ENCODE results near the gene ZHX3. TPM values are rescaled to one million over a fixed set of nuclear protein-coding genes. Genes with fewer than 3 reads are reported as not detected.

Gene ZHX3
- total and polyA plus RNA-seq, 10 of the 15 experiments (the other 5 are each of a cell fraction or from before 2014, with no cell fraction given) = 1.3 to 14.0 (median 5.0) TPM

GRCh38 chr20:41316602-41317545 lies 657 bp downstream of the ZHX3 start (continued):
- TF ChIP-seq RBBP5 (conservative IDR thresholded peaks at IDR 0.05) (no peak), SMC3 (IDR thresholded peaks at IDR 0.05; ENCODE audit: borderline replicate concordance, low read length) (no peak), TCF12 (IDR thresholded peaks at IDR 0.05; ENCODE audit: low read depth, low read length) (no peak), MTA3 (IDR thresholded peaks at IDR 0.05; ENCODE audit: borderline replicate concordance, low read length) (no peak), CREM (IDR thresholded peaks at IDR 0.05; ENCODE audit: low read depth) (no peak), RUNX3 (IDR thresholded peaks at IDR 0.05; ENCODE audit: low read length) (no peak), SUZ12 (IDR thresholded peaks at IDR 0.05; ENCODE audit: unreplicated experiment) (no peak), FOXM1 (IDR thresholded peaks at IDR 0.05; ENCODE audit: low read depth, low read length) (no peak), EED (IDR thresholded peaks at IDR 0.05; ENCODE audit: low read depth) (no peak), BACH1 (IDR thresholded peaks at IDR 0.05; ENCODE audit: borderline replicate concordance) (peak; percentile 43; the same call in 1 of the 2 replicates), GATAD2B (conservative IDR thresholded peaks at IDR 0.05; ENCODE audit: low read depth) (peak; percentile 75; the same call in 1 of the 2 replicates), YY1 (IDR thresholded peaks at IDR 0.05; ENCODE audit: low read depth, low read length) (0 out of 2 replicates have a peak, but pooled peaks have one; percentile 6), CBFB (IDR thresholded peaks at IDR 0.05; ENCODE audit: low read depth) (no peak), SREBF2 (IDR thresholded peaks at IDR 0.05; ENCODE audit: low read length) (no peak), PBX3 (IDR thresholded peaks at IDR 0.05; ENCODE audit: insufficient replicate concordance, low read depth, low read length) (no peak), TCF3 (IDR thresholded peaks at IDR 0.05; ENCODE audit: borderline replicate concordance, insufficient read depth, low read depth, low read length) (no peak), LARP7 (IDR thresholded peaks at IDR 0.05) (0 out of 2 replicates have a peak, but pooled peaks have one; percentile 43), MYC (IDR thresholded peaks at IDR 0.05; ENCODE audit: insufficient read depth, insufficient read length, insufficient replicate concordance, low read length, severe bottlenecking) (no peak), MEF2A (IDR thresholded peaks at IDR 0.05; ENCODE audit: insufficient read depth, low read depth, low read length) (no peak)
- TF ChIP-seq, protein P1, sequence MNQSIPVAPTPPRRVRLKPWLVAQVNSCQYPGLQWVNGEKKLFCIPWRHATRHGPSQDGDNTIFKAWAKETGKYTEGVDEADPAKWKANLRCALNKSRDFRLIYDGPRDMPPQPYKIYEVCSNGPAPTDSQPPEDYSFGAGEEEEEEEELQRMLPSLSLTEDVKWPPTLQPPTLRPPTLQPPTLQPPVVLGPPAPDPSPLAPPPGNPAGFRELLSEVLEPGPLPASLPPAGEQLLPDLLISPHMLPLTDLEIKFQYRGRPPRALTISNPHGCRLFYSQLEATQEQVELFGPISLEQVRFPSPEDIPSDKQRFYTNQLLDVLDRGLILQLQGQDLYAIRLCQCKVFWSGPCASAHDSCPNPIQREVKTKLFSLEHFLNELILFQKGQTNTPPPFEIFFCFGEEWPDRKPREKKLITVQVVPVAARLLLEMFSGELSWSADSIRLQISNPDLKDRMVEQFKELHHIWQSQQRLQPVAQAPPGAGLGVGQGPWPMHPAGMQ (IDR thresholded peaks at IDR 0.05; ENCODE audit: borderline replicate concordance) = no peak
- TF ChIP-seq, protein P2, sequence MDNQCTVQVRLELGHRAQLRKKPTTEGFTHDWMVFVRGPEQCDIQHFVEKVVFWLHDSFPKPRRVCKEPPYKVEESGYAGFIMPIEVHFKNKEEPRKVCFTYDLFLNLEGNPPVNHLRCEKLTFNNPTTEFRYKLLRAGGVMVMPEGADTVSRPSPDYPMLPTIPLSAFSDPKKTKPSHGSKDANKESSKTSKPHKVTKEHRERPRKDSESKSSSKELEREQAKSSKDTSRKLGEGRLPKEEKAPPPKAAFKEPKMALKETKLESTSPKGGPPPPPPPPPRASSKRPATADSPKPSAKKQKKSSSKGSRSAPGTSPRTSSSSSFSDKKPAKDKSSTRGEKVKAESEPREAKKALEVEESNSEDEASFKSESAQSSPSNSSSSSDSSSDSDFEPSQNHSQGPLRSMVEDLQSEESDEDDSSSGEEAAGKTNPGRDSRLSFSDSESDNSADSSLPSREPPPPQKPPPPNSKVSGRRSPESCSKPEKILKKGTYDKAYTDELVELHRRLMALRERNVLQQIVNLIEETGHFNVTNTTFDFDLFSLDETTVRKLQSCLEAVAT (IDR thresholded peaks at IDR 0.05) = no peak
- TF ChIP-seq, protein P3, sequence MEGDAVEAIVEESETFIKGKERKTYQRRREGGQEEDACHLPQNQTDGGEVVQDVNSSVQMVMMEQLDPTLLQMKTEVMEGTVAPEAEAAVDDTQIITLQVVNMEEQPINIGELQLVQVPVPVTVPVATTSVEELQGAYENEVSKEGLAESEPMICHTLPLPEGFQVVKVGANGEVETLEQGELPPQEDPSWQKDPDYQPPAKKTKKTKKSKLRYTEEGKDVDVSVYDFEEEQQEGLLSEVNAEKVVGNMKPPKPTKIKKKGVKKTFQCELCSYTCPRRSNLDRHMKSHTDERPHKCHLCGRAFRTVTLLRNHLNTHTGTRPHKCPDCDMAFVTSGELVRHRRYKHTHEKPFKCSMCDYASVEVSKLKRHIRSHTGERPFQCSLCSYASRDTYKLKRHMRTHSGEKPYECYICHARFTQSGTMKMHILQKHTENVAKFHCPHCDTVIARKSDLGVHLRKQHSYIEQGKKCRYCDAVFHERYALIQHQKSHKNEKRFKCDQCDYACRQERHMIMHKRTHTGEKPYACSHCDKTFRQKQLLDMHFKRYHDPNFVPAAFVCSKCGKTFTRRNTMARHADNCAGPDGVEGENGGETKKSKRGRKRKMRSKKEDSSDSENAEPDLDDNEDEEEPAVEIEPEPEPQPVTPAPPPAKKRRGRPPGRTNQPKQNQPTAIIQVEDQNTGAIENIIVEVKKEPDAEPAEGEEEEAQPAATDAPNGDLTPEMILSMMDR (IDR thresholded peaks at IDR 0.05 in 2 of 3, conservative IDR thresholded peaks at IDR 0.05 in 1 of 3; ENCODE audit: control insufficient read depth in 2 of 3, extremely low read depth in 1 of 3, insufficient read depth in 1 of 3, low read depth in 3 of 3, low read length in 3 of 3) = no peak
- TF ChIP-seq, protein P4, sequence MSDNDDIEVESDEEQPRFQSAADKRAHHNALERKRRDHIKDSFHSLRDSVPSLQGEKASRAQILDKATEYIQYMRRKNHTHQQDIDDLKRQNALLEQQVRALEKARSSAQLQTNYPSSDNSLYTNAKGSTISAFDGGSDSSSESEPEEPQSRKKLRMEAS (IDR thresholded peaks at IDR 0.05; ENCODE audit: low read depth, low read length) = peak; percentile 48
- TF ChIP-seq, protein P5, sequence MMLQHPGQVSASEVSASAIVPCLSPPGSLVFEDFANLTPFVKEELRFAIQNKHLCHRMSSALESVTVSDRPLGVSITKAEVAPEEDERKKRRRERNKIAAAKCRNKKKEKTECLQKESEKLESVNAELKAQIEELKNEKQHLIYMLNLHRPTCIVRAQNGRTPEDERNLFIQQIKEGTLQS (IDR thresholded peaks at IDR 0.05; ENCODE audit: borderline replicate concordance, extremely low read depth, low read depth, low read length) = no peak
